Subcutaneous abdominal adipose tissue (tissue), 5 donors: ENCODE results near the gene IFI27L1.

Experiments used
- H3K27ac ChIP-seq: one replicate; pipeline ENCODE4 v1.7.0; 2013; ENCODE audit warnings: low read depth, mild to moderate bottlenecking, inconsistent platforms, low read length, moderate library complexity
- H3K27me3 ChIP-seq, 5 donors: one replicate each; pipeline ENCODE4 v1.7.0; 2013; ENCODE audit warnings: low read length in 5 of 5, inconsistent platforms in 1 of 5; ENCODE audit not compliant: control insufficient read depth in 5 of 5, insufficient read depth in 4 of 5
- H3K36me3 ChIP-seq, 5 donors: one replicate each; pipeline ENCODE4 v1.7.0; 2013; ENCODE audit warnings: low read length in 5 of 5; ENCODE audit not compliant: control insufficient read depth in 5 of 5, insufficient read depth in 5 of 5
- H3K4me1 ChIP-seq, 5 donors: one replicate each; pipeline ENCODE4 v1.7.0; 2013; ENCODE audit warnings: low read length in 5 of 5, mild to moderate bottlenecking in 3 of 5, moderate library complexity in 1 of 5; ENCODE audit not compliant: control insufficient read depth in 5 of 5, insufficient read depth in 5 of 5
- H3K4me3 ChIP-seq, 5 donors: one replicate each; pipeline ENCODE4 v1.7.0; 2013; ENCODE audit warnings: low read length in 5 of 5, low read depth in 1 of 5
- H3K9ac ChIP-seq, 5 donors: one replicate each; pipeline ENCODE4 v1.7.0; 2013; ENCODE audit warnings: low read length in 5 of 5, mild to moderate bottlenecking in 4 of 5, moderate library complexity in 3 of 5
- H3K9me3 ChIP-seq, 5 donors: one replicate each; pipeline ENCODE4 v1.7.0; 2013; ENCODE audit warnings: low read length in 5 of 5; ENCODE audit not compliant: control insufficient read depth in 5 of 5
- donor health status: healthy.
- donor health status: healthy.
- donor health status: healthy.
- donor health status: healthy.
- donor health status: healthy.

Gene IFI27L1

GRCh38 chr14:94041551-94042346 lies 39.4 kb upstream of the IFI27L1 start:
- no peak overlapping the region for H3K9ac ChIP-seq
- peaks cover 4 to 21% (median 14%) of the 10 kb centered on the region in 5 donors for H3K4me1 ChIP-seq
- no peak overlapping the region for H3K27ac ChIP-seq
- H3K36me3 ChIP-seq, result peaks cover 0 to 36% (median 28%) of the 10 kb centered on the region in 5 donors
- H3K4me3 ChIP-seq, result no peak overlapping the region
- H3K27me3 ChIP-seq, result no peaks in the 10 kb centered on the region
- H3K9me3 ChIP-seq, result no peaks in the 10 kb centered on the region

GRCh38 chr14:94042433-94043091 lies 38.5 kb upstream of the IFI27L1 start:
- Histone ChIP-seq H3K27ac (no peak overlapping the region), H3K4me3 (no peak overlapping the region), H3K9me3 (no peaks in the 10 kb centered on the region), H3K9ac (no peak overlapping the region), H3K4me1 (peaks cover 4 to 21% (median 14%) of the 10 kb centered on the region in 5 donors), H3K36me3 (peaks cover 0 to 44% (median 36%) of the 10 kb centered on the region in 5 donors), H3K27me3 (no peaks in the 10 kb centered on the region)

- no peaks in the 10 kb centered on the region for H3K27me3 ChIP-seq
- peaks cover 4 to 21% (median 14%) of the 10 kb centered on the region in 5 donors for H3K4me1 ChIP-seq
- H3K4me3 ChIP-seq, result no peak overlapping the region
- peaks cover 1 to 51% (median 42%) of the 10 kb centered on the region in 5 donors for H3K36me3 ChIP-seq
- no peaks in the 10 kb centered on the region for H3K9me3 ChIP-seq
- no peak overlapping the region for H3K27ac ChIP-seq
- H3K9ac ChIP-seq, result no peak overlapping the region
These were observed 37.9 kb upstream of the IFI27L1 start for GRCh38 chr14:94043111-94043755.

GRCh38 chr14:94043756-94044475 lies 37.2 kb upstream of the IFI27L1 start:
- Histone ChIP-seq H3K9me3 (no peaks in the 10 kb centered on the region), H3K4me3 (no peak overlapping the region), H3K36me3 (peaks cover 3 to 57% (median 49%) of the 10 kb centered on the region in 5 donors), H3K27ac (no peak overlapping the region), H3K4me1 (peaks cover 4 to 21% (median 14%) of the 10 kb centered on the region in 5 donors), H3K9ac (no peak overlapping the region), H3K27me3 (no peaks in the 10 kb centered on the region)

- Histone ChIP-seq H3K27ac (no peak overlapping the region), H3K4me3 (no peak overlapping the region), H3K36me3 (peaks cover 3 to 64% (median 55%) of the 10 kb centered on the region in 5 donors), H3K9ac (no peak overlapping the region), H3K9me3 (no peaks in the 10 kb centered on the region), H3K27me3 (no peaks in the 10 kb centered on the region), H3K4me1 (peaks cover 4 to 21% (median 14%) of the 10 kb centered on the region in 5 donors)
These were observed 36.5 kb upstream of the IFI27L1 start for GRCh38 chr14:94044476-94045091.

GRCh38 chr14:94045101-94045500 lies 36.0 kb upstream of the IFI27L1 start:
- Histone ChIP-seq H3K27me3 (no peaks in the 10 kb centered on the region), H3K4me3 (no peak overlapping the region), H3K27ac (no peak overlapping the region), H3K4me1 (peaks cover 4 to 24% (median 14%) of the 10 kb centered on the region in 5 donors), H3K36me3 (peaks cover 7 to 69% (median 61%) of the 10 kb centered on the region in 5 donors), H3K9ac (no peak overlapping the region), H3K9me3 (no peaks in the 10 kb centered on the region)

GRCh38 chr14:94045563-94046345 lies 35.4 kb upstream of the IFI27L1 start:
- peaks cover 8 to 76% (median 67%) of the 10 kb centered on the region in 5 donors for H3K36me3 ChIP-seq
- no peak overlapping the region for H3K4me3 ChIP-seq
- H3K27ac ChIP-seq, result no peak overlapping the region
- H3K9me3 ChIP-seq, result no peaks in the 10 kb centered on the region
- H3K27me3 ChIP-seq, result no peaks in the 10 kb centered on the region
- no peak overlapping the region for H3K9ac ChIP-seq
- peaks cover 4 to 30% (median 15%) of the 10 kb centered on the region in 5 donors for H3K4me1 ChIP-seq

GRCh38 chr14:94046696-94047250 lies 34.3 kb upstream of the IFI27L1 start:
- no peaks in the 10 kb centered on the region for H3K27me3 ChIP-seq
- H3K9ac ChIP-seq, result no peak overlapping the region
- no peak overlapping the region for H3K4me3 ChIP-seq
- H3K4me1 ChIP-seq, result peaks cover 4 to 34% (median 10%) of the 10 kb centered on the region in 5 donors
- H3K36me3 ChIP-seq, result peaks cover 10 to 86% (median 77%) of the 10 kb centered on the region in 5 donors
- H3K9me3 ChIP-seq, result no peaks in the 10 kb centered on the region
- H3K27ac ChIP-seq, result no peak overlapping the region
